Neural cell (in vitro differentiated cells): ENCODE data around the gene MAP2.

Experiments
- CTCF ChIP-seq: fragments of 450-650 bp; IDR thresholded peaks from 2 replicates; pipeline ENCODE4 v1.5.1; 2014; ENCODE audit warnings: antibody characterized with exemption, mild to moderate bottlenecking, moderate library complexity; ENCODE audit not compliant: poor library complexity, severe bottlenecking
- POLR2AphosphoS5 ChIP-seq: IDR thresholded peaks from 2 replicates; pipeline ENCODE4 v1.6.1; 2012
- TAF1 ChIP-seq: IDR thresholded peaks from 2 replicates; pipeline ENCODE4 v1.6.1; 2012; ENCODE audit warnings: low read depth

- TF ChIP-seq CTCF (no peak), TAF1 (no peak), POLR2AphosphoS5 (no peak)
These were observed 210.1 kb downstream of the MAP2 start for GRCh38 chr2:209633911-209634310.
